Tibial nerve (tissue), 4 donors: ENCODE results near the gene UTP14C.
"Not testable (repeated sequence)": the region's sequence is repeated elsewhere in the genome, so short reads cannot be mapped to it uniquely, and the experiment has no call there.

Experiments
- EP300 ChIP-seq, 2 donors: sonication (generic); formaldehyde crosslinking; IDR thresholded peaks; one replicate each; pipeline ENCODE4 v1.6.1; 2017; ENCODE audit warnings: antibody characterized with exemption in 2 of 2, mild to moderate bottlenecking in 1 of 2
- POLR2A ChIP-seq, 2 donors: fragments of 450-650 bp; IDR thresholded peaks; one replicate each; pipeline ENCODE4 v1.6.1; 2017; ENCODE audit warnings: antibody characterized with exemption in 2 of 2, mild to moderate bottlenecking in 2 of 2, moderate library complexity in 2 of 2
- TF ChIP-seq, protein P1 (sequence below), 5 experiments: fragments of 200-600 bp in 3 of 5; fragments of 450-650 bp in 2 of 5; sonication (generic) in 3 of 5; IDR thresholded peaks; one replicate each; pipeline ENCODE4 v1.5.1; 2016 to 2019; ENCODE audit warnings: antibody characterized with exemption in 5 of 5, mild to moderate bottlenecking in 3 of 5, moderate library complexity in 2 of 5

DNA sequence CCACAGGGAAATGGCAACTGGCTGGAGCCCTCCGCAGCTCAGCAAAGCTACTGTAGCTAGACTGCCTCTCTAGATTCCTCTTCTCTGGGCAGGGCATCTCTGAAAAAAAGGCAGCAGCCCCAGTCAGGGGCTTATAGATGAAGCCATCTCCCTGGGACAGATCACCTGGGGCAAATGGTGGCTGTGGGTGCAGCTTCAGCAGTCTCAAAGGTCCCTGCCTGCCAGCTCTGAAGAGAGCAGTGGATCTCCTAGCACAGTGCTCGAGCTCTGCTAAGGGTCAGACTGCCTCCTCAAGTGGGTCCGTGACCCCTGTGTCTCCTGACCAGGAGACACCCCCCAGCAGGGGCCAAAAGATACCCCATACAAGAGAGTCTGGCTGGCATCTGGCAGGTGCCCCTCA, 41.2 kb upstream of the UTP14C start:
- TF ChIP-seq, protein P1, sequence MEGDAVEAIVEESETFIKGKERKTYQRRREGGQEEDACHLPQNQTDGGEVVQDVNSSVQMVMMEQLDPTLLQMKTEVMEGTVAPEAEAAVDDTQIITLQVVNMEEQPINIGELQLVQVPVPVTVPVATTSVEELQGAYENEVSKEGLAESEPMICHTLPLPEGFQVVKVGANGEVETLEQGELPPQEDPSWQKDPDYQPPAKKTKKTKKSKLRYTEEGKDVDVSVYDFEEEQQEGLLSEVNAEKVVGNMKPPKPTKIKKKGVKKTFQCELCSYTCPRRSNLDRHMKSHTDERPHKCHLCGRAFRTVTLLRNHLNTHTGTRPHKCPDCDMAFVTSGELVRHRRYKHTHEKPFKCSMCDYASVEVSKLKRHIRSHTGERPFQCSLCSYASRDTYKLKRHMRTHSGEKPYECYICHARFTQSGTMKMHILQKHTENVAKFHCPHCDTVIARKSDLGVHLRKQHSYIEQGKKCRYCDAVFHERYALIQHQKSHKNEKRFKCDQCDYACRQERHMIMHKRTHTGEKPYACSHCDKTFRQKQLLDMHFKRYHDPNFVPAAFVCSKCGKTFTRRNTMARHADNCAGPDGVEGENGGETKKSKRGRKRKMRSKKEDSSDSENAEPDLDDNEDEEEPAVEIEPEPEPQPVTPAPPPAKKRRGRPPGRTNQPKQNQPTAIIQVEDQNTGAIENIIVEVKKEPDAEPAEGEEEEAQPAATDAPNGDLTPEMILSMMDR (IDR thresholded peaks at IDR 0.05), result not testable (repeated sequence)
- not testable (repeated sequence) for TF ChIP-seq EP300, POLR2A (IDR thresholded peaks at IDR 0.05)
